Activated CD4-positive, alpha-beta T cell treated with anti-CD3 and anti-CD28 coated beads, Interleukin-2, amount 50 U/mL, for 16 hours (primary cell): ENCODE results near the gene HIRA.

Experiments used
- DNase-seq: peaks from one replicate; pipeline ENCODE4 v3.0.0-alpha.2; 2020

Gene HIRA

GRCh38 chr22:19431649-19432132 lies at the start of gene HIRA:
TSS of gene HIRA (minus strand) at chr22:19431733. CDS start at chr22:19431476, 257 bp downstream.
- DNase-seq: peak; percentile 86

GRCh38 chr22:19480789-19481188 lies 49.3 kb upstream of the HIRA start:
- DNase-seq: no peak

- no peak for DNase-seq
Observed at GRCh38 chr22:19480173-19480568, 48.6 kb upstream of the HIRA start.

GRCh38 chr22:19479355-19480172 lies 48.0 kb upstream of the HIRA start, which contains the start of gene CDC45:
TSS of gene CDC45 (plus strand) at chr22:19479920. CDS start at chr22:19479969, 49 bp downstream.
- peak; percentile 98 for DNase-seq

- DNase-seq: peak; percentile 85
Observed at GRCh38 chr22:19478901-19479354, 47.4 kb upstream of the HIRA start, which contains the start of gene UFD1. TSS of gene UFD1 (minus strand) at chr22:19479193. CDS start at chr22:19479085, 108 bp downstream.

- no peak for DNase-seq
Observed at GRCh38 chr22:19478045-19478900, 46.7 kb upstream of the HIRA start.

- DNase-seq: no peak
Observed at GRCh38 chr22:19477321-19478044, 46.0 kb upstream of the HIRA start.

GRCh38 chr22:19476023-19476422 lies 44.5 kb upstream of the HIRA start:
- no peak for DNase-seq

- no peak for DNase-seq
Observed at GRCh38 chr22:19473578-19473977, 42.0 kb upstream of the HIRA start.

- DNase-seq: no peak
Observed at GRCh38 chr22:19472233-19472632, 40.7 kb upstream of the HIRA start.

GRCh38 chr22:19471572-19471971 lies 40.0 kb upstream of the HIRA start:
- DNase-seq: no peak

- no peak for DNase-seq
Observed at GRCh38 chr22:19470010-19470409, 38.5 kb upstream of the HIRA start.

- no peak for DNase-seq
Observed at GRCh38 chr22:19469421-19469820, 37.9 kb upstream of the HIRA start.

GRCh38 chr22:19467912-19468311 lies 36.4 kb upstream of the HIRA start:
- no peak for DNase-seq

GRCh38 chr22:19466848-19467752 lies 35.6 kb upstream of the HIRA start:
- no peak for DNase-seq

GRCh38 chr22:19466126-19466716 lies 34.7 kb upstream of the HIRA start:
- no peak for DNase-seq

- DNase-seq: no peak
Observed at GRCh38 chr22:19464975-19465374, 33.4 kb upstream of the HIRA start.

GRCh38 chr22:19464546-19464945 lies 33.0 kb upstream of the HIRA start:
- no peak for DNase-seq

GRCh38 chr22:19463491-19464469 lies 32.2 kb upstream of the HIRA start:
- no peak for DNase-seq

GRCh38 chr22:19463008-19463407 lies 31.5 kb upstream of the HIRA start:
- no peak for DNase-seq
